Posterior vena cava (tissue), 2 donors: ENCODE measurements around the gene SEMA4D. TPM values are rescaled to one million over a fixed set of nuclear protein-coding genes. Genes with fewer than 3 reads are reported as not detected.
A peak's percentile ranks its signal among the peaks of the same experiment; 100 is the strongest.

ENCODE experiments used
- DNase-seq: peaks from one replicate; pipeline ENCODE4 v3.0.0-alpha.2; 2020; ENCODE audit warnings: low spot score
- intact Hi-C, 2 donors: fragments of 100-400 bp; cut with DNase I; formaldehyde crosslinking; loops; one replicate each; pipeline versions ENCODE4 v1.14.1 to v1.14.2; 2022 to 2023
- total RNA-seq, 2 donors: library from RNA; stranded (reverse); fragmentation: NEBNext Ultra II Directional; extraction: Animal tissue kit (Norgen Biotek cat#: 25700); gene quantifications; one replicate each; pipeline ENCODE4 v1.2.1, GENCODE V29; 2021
- donor health status: DM: yes; HTN: yes; CAD: no.
- donor health status: DM: yes; HTN: yes; CAD: no.

Gene SEMA4D
- total RNA-seq, 2 donors from 2014 or later, result 10.0 to 14.1 TPM

DNA sequence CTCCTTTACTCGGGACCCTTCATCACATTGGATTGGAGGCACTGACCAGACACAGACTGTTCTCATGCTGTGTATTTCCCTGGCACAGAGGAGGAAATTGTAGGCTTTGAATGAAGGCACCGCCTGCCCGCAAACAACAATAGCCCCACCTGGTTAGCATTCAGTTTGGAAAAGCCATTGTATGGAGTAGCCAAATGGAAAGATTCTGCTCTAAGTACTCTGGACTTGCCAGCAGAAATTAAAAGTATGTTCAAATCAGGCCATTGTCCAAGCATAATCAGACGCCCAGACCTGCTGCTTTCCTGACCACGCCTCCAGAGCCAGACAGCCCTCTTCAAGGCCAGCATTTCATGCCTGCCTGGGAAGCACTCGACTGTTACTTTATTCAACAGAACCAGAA, 8.0 kb upstream of the SEMA4D start:
- DNase-seq, result no peak
- intact Hi-C loops, result no loop called here

GRCh38 chr9:89505048-89505447, 7.1 kb upstream of the SEMA4D start:
- intact Hi-C loops, result no loop called here
- DNase-seq, result no peak

- DNase-seq, result no peak
- intact Hi-C loops, result no loop called here
These were observed 4.8 kb upstream of the SEMA4D start for GRCh38 chr9:89502671-89503070.

- DNase-seq, result no peak
- intact Hi-C loops, result no loop called here
These were observed 4.2 kb upstream of the SEMA4D start for GRCh38 chr9:89502038-89502601.

GRCh38 chr9:89501311-89501898, 3.5 kb upstream of the SEMA4D start:
- DNase-seq, result peak; percentile 31
- intact Hi-C loops, result no loop called here

- intact Hi-C loops, result no loop called here
- peak; percentile 65 for DNase-seq
These were observed 2.1 kb upstream of the SEMA4D start for GRCh38 chr9:89500008-89500407.

DNA sequence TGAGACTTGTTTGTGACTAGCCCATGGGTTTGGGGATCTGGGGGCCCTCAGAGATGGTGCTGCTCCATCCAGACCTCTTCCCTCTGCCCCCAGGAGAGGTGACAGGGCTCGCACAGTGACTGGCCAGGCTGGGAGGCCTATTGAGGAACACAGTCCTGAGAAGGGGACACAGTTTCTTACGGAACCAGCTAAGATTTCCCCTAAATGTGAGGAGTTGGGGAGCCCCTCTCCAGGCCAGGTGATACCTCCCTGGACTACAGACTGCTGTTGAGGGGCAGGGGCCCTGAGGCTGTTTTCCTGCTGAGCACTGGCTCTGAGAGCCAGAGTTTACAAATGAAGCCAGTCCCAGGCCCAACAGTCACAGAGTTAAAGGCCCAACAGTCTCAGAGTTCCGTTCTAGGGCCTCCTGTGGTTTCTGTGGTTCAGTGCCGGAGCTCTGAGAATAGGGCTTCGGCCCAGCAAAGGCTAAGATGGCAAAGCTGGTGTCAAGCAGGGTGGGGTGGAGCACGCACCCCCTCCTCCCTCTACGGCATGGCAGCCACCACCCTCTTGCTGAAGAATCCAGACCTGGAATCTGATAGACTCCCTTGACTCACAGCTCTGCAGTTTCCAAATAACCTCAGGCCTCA, 1.1 kb upstream of the SEMA4D start:
- intact Hi-C loops, result no loop called here
- no peak for DNase-seq

GRCh38 chr9:89497257-89497963, 503 bp downstream of the SEMA4D start:
- intact Hi-C loops, result no loop called here
- no peak for DNase-seq

- DNase-seq, result no peak
- intact Hi-C loops, result no loop called here
These were observed 1.2 kb downstream of the SEMA4D start for GRCh38 chr9:89496645-89497256.

DNA sequence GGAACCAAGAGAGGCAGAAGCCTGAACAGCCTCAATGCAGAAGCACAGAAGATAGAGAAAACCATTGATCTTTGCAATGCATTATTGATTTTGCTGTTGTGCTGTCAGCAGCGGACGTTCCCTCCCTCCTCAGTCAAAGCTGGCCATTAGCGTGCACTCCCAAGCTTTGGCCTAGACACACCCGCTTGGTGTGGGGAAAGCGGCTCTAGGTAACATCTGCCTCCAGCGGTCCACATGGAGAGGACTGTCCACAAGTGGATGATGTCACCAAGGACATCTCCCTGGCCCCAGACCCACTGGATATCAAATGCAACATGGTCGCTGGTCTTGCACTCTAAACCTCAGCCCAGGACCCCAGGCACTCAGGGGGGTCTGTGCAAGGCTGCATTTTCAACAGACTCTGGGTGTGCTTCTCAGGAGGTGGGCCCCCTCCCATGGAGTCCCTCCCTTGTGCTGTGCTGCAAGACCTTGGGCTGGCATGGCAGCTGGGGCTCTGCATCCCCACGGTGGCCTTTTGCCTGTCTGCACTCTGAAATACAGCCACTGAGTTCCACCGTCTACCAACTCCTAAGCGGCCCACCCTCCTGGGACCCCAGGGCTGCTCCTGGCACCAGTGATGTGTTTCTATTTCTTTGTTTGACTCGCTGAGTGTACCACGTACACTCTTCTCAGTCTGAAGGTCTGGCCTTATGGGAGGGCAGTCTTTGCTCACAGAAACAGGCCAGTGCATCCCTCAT, 1.9 kb downstream of the SEMA4D start:
- peak; percentile 51 for DNase-seq
- intact Hi-C loops, result no loop called here

DNA sequence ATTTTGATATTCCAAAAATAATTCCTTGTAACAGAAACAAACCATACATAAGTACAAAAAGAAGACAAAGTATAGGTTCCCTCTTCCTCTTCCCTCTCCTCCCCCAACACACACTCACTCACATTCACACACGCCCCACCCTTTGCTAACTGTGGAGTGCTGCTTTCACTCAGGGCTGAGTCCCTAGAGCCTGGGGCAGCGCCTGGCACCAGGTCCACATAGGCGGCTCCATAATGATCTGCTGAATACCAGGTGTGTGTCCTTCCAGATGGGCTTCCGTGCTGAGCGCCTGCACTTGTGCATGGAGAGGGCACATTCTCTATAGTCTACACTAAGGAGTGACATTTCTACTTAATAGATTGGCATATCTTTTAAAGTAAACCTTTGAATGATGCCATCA, 3.7 kb downstream of the SEMA4D start:
- no peak for DNase-seq
- intact Hi-C loops, result no loop called here

DNA sequence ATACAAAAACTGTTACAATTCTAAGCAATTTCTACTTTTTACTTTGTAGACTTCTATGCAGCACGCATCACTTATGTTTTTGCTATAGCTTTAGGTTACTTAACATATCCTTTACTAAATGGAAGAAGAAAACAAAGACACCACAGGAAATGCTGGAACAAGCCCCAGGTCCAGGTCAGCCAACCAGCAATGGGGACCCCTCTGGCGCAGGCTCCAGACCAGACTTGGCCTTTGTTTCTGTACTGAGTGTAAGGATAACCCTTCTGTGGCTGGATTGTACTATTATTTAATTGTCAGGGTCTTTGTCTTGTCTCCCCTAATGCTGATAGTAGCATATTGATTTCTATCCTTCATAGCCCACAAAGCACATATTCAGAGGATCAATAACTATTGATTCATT, 4.2 kb downstream of the SEMA4D start:
- DNase-seq, result no peak
- intact Hi-C loops, result no loop called here

GRCh38 chr9:89493181-89493580, 4.7 kb downstream of the SEMA4D start:
- no peak for DNase-seq
- intact Hi-C loops, result no loop called here

GRCh38 chr9:89492586-89492985, 5.3 kb downstream of the SEMA4D start:
- no peak for DNase-seq
- intact Hi-C loops, result no loop called here

GRCh38 chr9:89491694-89492093, 6.2 kb downstream of the SEMA4D start:
- intact Hi-C loops, result no loop called here
- no peak for DNase-seq

DNA sequence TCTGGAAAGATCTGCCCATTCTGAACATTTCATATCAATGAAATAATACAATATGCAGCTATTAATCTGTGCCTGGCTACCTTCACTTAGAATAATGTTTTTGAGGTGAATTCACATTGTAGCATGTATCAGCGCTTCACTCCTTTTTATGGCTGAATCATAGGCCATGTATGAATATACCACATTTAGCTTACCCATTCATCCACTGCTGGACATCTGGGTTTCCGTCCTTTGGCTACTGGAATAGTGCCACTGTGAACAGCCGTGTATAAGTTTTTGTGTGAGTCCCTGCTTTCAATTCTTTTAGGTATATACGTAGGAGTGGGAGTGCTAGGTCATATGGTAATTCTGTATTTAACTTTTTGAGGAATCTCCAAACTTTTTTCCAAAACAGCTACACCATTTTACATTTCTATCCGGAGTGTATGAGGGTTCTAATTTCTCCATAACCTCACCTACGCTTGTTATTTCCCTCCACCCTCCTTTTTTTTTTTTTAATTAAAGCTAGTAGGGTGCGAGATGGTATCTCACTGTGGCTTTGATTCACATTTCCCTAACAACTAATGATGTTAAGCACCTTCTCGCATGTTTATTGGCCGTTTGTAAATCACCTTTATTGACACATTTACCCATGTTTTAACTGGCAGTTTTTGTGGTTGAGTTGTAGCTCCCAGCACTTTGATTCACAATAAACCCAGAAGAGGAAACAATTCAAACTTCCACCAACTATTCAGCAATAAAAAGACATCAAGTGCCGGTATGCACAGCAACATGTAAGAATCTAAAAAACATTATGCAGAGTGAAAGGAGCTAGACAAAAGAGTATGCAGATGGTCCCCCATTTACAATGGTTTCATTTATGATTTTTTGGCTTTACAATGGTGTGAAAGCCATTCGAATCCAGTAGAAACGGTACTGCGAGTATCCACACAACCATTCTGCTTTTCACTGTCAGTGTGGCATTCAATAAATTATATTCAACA, 8.1 kb downstream of the SEMA4D start:
- intact Hi-C loops, result no loop called here
- no peak for DNase-seq

- DNase-seq, result no peak
- intact Hi-C loops, result no loop called here
These were observed 9.0 kb downstream of the SEMA4D start for GRCh38 chr9:89488936-89489335.

DNA sequence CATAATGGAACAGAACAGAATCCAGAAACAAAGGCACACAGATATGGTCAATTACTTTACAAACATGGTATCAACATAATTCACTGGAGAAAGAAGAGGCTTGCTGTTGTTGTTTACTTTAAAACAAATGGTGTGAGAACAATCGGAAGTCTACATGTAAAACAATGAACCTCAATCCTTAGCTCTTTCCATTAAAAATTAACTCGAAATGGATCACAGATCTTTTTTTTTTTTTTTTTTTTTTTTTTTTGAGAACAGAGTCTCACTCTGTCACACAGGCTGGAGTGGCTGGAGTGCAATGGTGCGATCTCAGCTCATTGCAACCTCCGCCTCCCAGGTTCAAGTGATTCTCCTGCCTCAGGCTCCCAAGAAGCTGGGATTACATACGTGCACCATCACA, 9.8 kb downstream of the SEMA4D start:
- no peak for DNase-seq
- intact Hi-C loops, result no loop called here
